PC-3 (cell line): ENCODE results near the gene FBXL5. TPM values are rescaled to one million over a fixed set of nuclear protein-coding genes. Genes with fewer than 3 reads are reported as not detected.
A peak's percentile ranks its signal among the peaks of the same experiment; 100 is the strongest.

Experiments used
- ATAC-seq: fragments of 200-7000 bp; cut with Tn5 transposase; 2 replicates; pipeline ENCODE4 v1.9.1; 2020; ENCODE audit warnings: mild to moderate bottlenecking, moderate library complexity
- BruUV-seq: library from RNA; stranded (reverse); fragments of 400-500 nt; replicated peaks from 2 replicates; lab custom pipeline; 2021; lab: Mats Ljungman, UMichigan
- CTCF ChIA-PET: fragments of 300-600 bp; sonication (Branson Sonifier 250); formaldehyde crosslinking; loops from one replicate; lab custom pipeline; 2022; ENCODE audit warnings: antibody characterized with exemption; lab: Charles Lee
- POLR2A ChIA-PET: fragments of 300-600 bp; sonication (Branson Sonifier 250); formaldehyde crosslinking; loops from one replicate; lab custom pipeline; 2022; ENCODE audit warnings: antibody characterized with exemption; ENCODE audit not compliant: unreplicated experiment; lab: Charles Lee
- DNase-seq: peaks from one replicate; pipeline ENCODE4 v3.0.0-alpha.2; 2015
- H2AFZ ChIP-seq: fragments of 300-600 bp; sonication (generic); 2 replicates; pipeline ENCODE4 v1.6.0; 2016; ENCODE audit warnings: antibody characterized with exemption, low read length
- H3F3A ChIP-seq: fragments of 300-600 bp; sonication (generic); one replicate; pipeline ENCODE4 v1.6.0; 2017; ENCODE audit warnings: antibody characterized with exemption, low read length, control low read depth, mild to moderate bottlenecking; ENCODE audit not compliant: unreplicated experiment
- H3K27ac ChIP-seq: fragments of 300-600 bp; sonication (generic); 2 replicates; pipeline ENCODE4 v1.5.1; 2016; ENCODE audit warnings: mild to moderate bottlenecking, low read length
- H3K27me3 ChIP-seq: fragments of 300-600 bp; sonication (generic); 2 replicates; pipeline ENCODE4 v1.6.1; 2016; ENCODE audit warnings: low read length, mixed read lengths
- H3K36me3 ChIP-seq: fragments of 300-600 bp; sonication (generic); 2 replicates; pipeline ENCODE4 v1.6.1; 2016; ENCODE audit warnings: low read depth, mixed run types, low read length, mixed read lengths
- H3K4me1 ChIP-seq: fragments of 300-600 bp; sonication (generic); 2 replicates; pipeline ENCODE4 v1.5.1; 2016; ENCODE audit warnings: low read length; ENCODE audit not compliant: insufficient read depth
- H3K4me2 ChIP-seq: fragments of 300-600 bp; sonication (generic); 2 replicates; pipeline ENCODE4 v1.6.0; 2016; ENCODE audit warnings: low read length
- H3K4me3 ChIP-seq: fragments of 300-600 bp; sonication (generic); 2 replicates; pipeline ENCODE4 v1.5.1; 2016; ENCODE audit warnings: mild to moderate bottlenecking, low read length, mixed read lengths
- H3K79me2 ChIP-seq: fragments of 300-600 bp; sonication (generic); 2 replicates; pipeline ENCODE4 v1.6.1; 2017; ENCODE audit warnings: low read length, mixed read lengths
- H3K9ac ChIP-seq: fragments of 300-600 bp; sonication (generic); 2 replicates; pipeline ENCODE4 v1.6.0; 2016; ENCODE audit warnings: mild to moderate bottlenecking, low read length
- H3K9me2 ChIP-seq: fragments of 300-600 bp; sonication (generic); replicated peaks from 2 replicates; pipeline ENCODE4 v1.6.1; 2016; ENCODE audit warnings: mixed run types, low read length, mixed read lengths
- H3K9me3 ChIP-seq: fragments of 300-600 bp; sonication (generic); 2 replicates; pipeline ENCODE4 v1.6.1; 2016; ENCODE audit warnings: low read length, mixed read lengths
- H4K20me1 ChIP-seq: fragments of 300-600 bp; sonication (generic); 2 replicates; pipeline ENCODE4 v1.6.1; 2016; ENCODE audit warnings: low read length, mixed read lengths
- EZH2 ChIP-seq: fragments of 300-600 bp; sonication (generic); IDR thresholded peaks from one replicate; pipeline ENCODE4 v1.6.1; 2017; ENCODE audit warnings: antibody characterized with exemption, mild to moderate bottlenecking, low read length; ENCODE audit not compliant: unreplicated experiment
- EZH2phosphoT487 ChIP-seq: fragments of 300-600 bp; sonication (generic); IDR thresholded peaks from 2 replicates; pipeline ENCODE4 v1.6.1; 2018; ENCODE audit warnings: mild to moderate bottlenecking, antibody characterized with exemption, low read length, borderline replicate concordance
- intact Hi-C: fragments of 100-400 bp; cut with micrococcal nuclease; formaldehyde crosslinking; loops from 2 replicates; pipeline ENCODE4 v1.9.0; 2023
- total RNA-seq: library from RNA; depleted of rRNA; stranded (reverse); fragments of >200 nt; gene quantifications from 2 replicates; pipeline ENCODE4 v1.2.3, GENCODE V29; 2014
- TF ChIP-seq, protein P1 (sequence below): fragments of 300-600 bp; sonication (generic); conservative IDR thresholded peaks from 2 replicates; pipeline ENCODE4 v1.5.1; 2017; ENCODE audit warnings: antibody characterized with exemption, low read depth, mild to moderate bottlenecking, low read length

Gene FBXL5
- total RNA-seq, 1 experiment from 2014 or later: 42.4 TPM

DNA sequence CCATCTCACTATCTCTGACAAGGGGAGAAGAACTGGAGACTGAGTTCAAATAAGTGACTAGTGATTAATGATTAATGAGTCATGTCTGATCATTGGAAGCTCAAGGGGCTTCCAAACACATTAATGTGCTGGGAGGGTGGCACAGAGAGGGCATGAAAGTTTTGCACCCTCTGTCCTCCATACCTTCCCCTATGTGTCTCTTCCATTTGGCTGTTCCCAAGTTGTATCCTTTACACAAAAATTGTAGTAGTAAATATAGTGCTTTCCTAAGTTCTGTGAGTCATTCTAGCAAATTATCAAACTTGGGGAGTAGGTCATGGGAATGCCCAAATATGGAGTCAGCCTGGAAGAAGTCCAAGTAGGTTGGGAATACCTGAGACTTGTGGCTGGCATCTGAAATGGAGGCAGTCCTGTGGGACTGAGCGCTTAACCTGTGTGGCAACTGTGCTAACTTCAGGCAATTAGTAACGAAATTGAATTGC, 22.4 kb upstream of the FBXL5 start:
- H3K27ac ChIP-seq: peak overlapping the region; percentile 60
- peaks cover 94% of the 10 kb centered on the region for H3K79me2 ChIP-seq
- intact Hi-C loops: no loop called here
- H3F3A ChIP-seq: no peaks in the 10 kb centered on the region
- DNase-seq (peak; percentile 94), ATAC-seq (peak; percentile 18)
- H3K9ac ChIP-seq: no peak overlapping the region
- ChIA-PET CTCF (no interaction called here), POLR2A (no interaction called here)
- no peaks in the 10 kb centered on the region for H4K20me1 ChIP-seq
- H3K4me3 ChIP-seq: peak overlapping the region; percentile 45
- H3K4me2 ChIP-seq: peak overlapping the region; percentile 98
- H3K4me1 ChIP-seq: peaks cover 34% of the 10 kb centered on the region
- no peaks in the 10 kb centered on the region for H3K9me3 ChIP-seq
- no peaks in the 10 kb centered on the region for H3K9me2 ChIP-seq
- H2AFZ ChIP-seq: no peak overlapping the region
- no peak for TF ChIP-seq EZH2phosphoT487
- H3K27me3 ChIP-seq: no peaks in the 10 kb centered on the region
- no peaks in the 10 kb centered on the region for H3K36me3 ChIP-seq
- no TSS peak for BruUV-seq

GRCh38 chr4:15676899-15677298, 21.7 kb upstream of the FBXL5 start:
- ATAC-seq: no peak
- Histone ChIP-seq H3K9ac (no peak overlapping the region), H4K20me1 (no peaks in the 10 kb centered on the region), H3K9me3 (no peaks in the 10 kb centered on the region), H3K27me3 (no peaks in the 10 kb centered on the region), H3K4me2 (peak overlapping the region; percentile 98; the same call in 1 of the 2 replicates), H3K4me1 (peaks cover 34% of the 10 kb centered on the region), H2AFZ (no peak overlapping the region), H3K27ac (peak overlapping the region; percentile 60; the same call in 1 of the 2 replicates), H3K9me2 (no peaks in the 10 kb centered on the region), H3K4me3 (no peak overlapping the region), H3K36me3 (no peaks in the 10 kb centered on the region), H3F3A (no peaks in the 10 kb centered on the region), H3K79me2 (peaks cover 93% of the 10 kb centered on the region)
- CTCF ChIA-PET: no interaction called here
- BruUV-seq: no TSS peak
- POLR2A ChIA-PET: no interaction called here
- TF ChIP-seq EZH2phosphoT487 (no peak), EZH2 (no peak)
- TF ChIP-seq, protein P1, sequence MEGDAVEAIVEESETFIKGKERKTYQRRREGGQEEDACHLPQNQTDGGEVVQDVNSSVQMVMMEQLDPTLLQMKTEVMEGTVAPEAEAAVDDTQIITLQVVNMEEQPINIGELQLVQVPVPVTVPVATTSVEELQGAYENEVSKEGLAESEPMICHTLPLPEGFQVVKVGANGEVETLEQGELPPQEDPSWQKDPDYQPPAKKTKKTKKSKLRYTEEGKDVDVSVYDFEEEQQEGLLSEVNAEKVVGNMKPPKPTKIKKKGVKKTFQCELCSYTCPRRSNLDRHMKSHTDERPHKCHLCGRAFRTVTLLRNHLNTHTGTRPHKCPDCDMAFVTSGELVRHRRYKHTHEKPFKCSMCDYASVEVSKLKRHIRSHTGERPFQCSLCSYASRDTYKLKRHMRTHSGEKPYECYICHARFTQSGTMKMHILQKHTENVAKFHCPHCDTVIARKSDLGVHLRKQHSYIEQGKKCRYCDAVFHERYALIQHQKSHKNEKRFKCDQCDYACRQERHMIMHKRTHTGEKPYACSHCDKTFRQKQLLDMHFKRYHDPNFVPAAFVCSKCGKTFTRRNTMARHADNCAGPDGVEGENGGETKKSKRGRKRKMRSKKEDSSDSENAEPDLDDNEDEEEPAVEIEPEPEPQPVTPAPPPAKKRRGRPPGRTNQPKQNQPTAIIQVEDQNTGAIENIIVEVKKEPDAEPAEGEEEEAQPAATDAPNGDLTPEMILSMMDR: no peak
- intact Hi-C loops: no loop called here
- DNase-seq: no peak

DNA sequence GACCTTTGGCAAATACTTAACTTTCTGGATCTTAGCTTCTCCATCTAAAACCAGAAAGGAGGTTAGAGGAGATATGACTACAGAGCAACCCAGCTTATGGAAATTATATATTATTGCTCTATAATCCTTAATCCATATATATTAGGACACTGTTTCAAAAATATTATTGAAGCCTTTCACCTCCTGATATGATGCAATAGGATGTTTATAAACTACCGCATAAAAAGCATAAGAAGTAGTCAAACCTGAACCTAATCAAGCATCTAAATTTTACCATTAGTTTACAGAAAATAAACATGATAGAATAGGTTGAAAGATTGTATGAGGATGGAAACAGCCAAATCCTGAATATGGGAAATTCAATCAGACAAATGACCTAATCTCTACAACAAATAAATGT, 20.9 kb upstream of the FBXL5 start:
- CTCF ChIA-PET: no interaction called here

More for the DNA sequence above, 20.9 kb upstream of the FBXL5 start:
- Histone ChIP-seq H3K36me3 (no peaks in the 10 kb centered on the region), H4K20me1 (no peaks in the 10 kb centered on the region), H3K4me2 (no peak overlapping the region), H3K4me1 (peaks cover 34% of the 10 kb centered on the region), H3K9me2 (no peaks in the 10 kb centered on the region), H3F3A (no peaks in the 10 kb centered on the region), H3K27me3 (no peaks in the 10 kb centered on the region), H2AFZ (no peak overlapping the region), H3K27ac (no peak overlapping the region), H3K9ac (no peak overlapping the region), H3K4me3 (no peak overlapping the region), H3K9me3 (no peaks in the 10 kb centered on the region), H3K79me2 (peaks cover 96% of the 10 kb centered on the region)
- TF ChIP-seq EZH2 (no peak), EZH2phosphoT487 (no peak)
- TF ChIP-seq, protein P1: no peak
- POLR2A ChIA-PET: no interaction called here
- no TSS peak for BruUV-seq
- ATAC-seq: no peak
- DNase-seq: no peak
- intact Hi-C loops: no loop called here
